Stimulated activated CD8-positive, alpha-beta memory T cell treated with anti-CD3 and anti-CD28 coated beads, Interleukin-7, amount 100 ng/mL, for 4 hours (primary cell): ENCODE measurements around the gene ERCC6.

Source experiments
- DNase-seq, 2 donors: peaks; one replicate each; pipeline ENCODE4 v3.0.0-alpha.2; 2020; ENCODE audit warnings: low read depth in 2 of 2

The ERCC6 gene

GRCh38 chr10:49549640-49550346 is 10.9 kb upstream of the ERCC6 start:
- DNase-seq: no peak

- no peak for DNase-seq
These were observed 4.7 kb upstream of the ERCC6 start for GRCh38 chr10:49543604-49544003.

- no peak for DNase-seq
These were observed 3.4 kb upstream of the ERCC6 start for GRCh38 chr10:49542353-49542752.

GRCh38 chr10:49541762-49542161 is 2.8 kb upstream of the ERCC6 start:
- no peak for DNase-seq

GRCh38 chr10:49540056-49540797 is 1.3 kb upstream of the ERCC6 start:
- no peak for DNase-seq

- DNase-seq: peak in 1 of 2 donors; percentile 0
These were observed 482 bp upstream of the ERCC6 start for GRCh38 chr10:49539320-49539885.

GRCh38 chr10:49534670-49535381 is 4.1 kb downstream of the ERCC6 start:
- DNase-seq: no peak

- no peak for DNase-seq
These were observed 6.5 kb downstream of the ERCC6 start for GRCh38 chr10:49532461-49532860.

- no peak for DNase-seq
These were observed 9.9 kb downstream of the ERCC6 start for GRCh38 chr10:49528977-49529506.

GRCh38 chr10:49527850-49528249 is 11.1 kb downstream of the ERCC6 start:
- no peak for DNase-seq

GRCh38 chr10:49527061-49527460 is 11.9 kb downstream of the ERCC6 start:
- DNase-seq: no peak

GRCh38 chr10:49526619-49527018 is 12.3 kb downstream of the ERCC6 start:
- DNase-seq: no peak

GRCh38 chr10:49524496-49524895 is 14.4 kb downstream of the ERCC6 start:
- no peak for DNase-seq

- DNase-seq: no peak
These were observed 15.6 kb downstream of the ERCC6 start for GRCh38 chr10:49523301-49523700.

- no peak for DNase-seq
These were observed 17.9 kb downstream of the ERCC6 start for GRCh38 chr10:49521062-49521461.

GRCh38 chr10:49520122-49520775 is 18.7 kb downstream of the ERCC6 start:
- DNase-seq: no peak

GRCh38 chr10:49519717-49520116 is 19.2 kb downstream of the ERCC6 start:
- DNase-seq: no peak

GRCh38 chr10:49518982-49519578 is 19.8 kb downstream of the ERCC6 start:
- DNase-seq: no peak

- no peak for DNase-seq
These were observed 20.4 kb downstream of the ERCC6 start for GRCh38 chr10:49518566-49518965.

- DNase-seq: no peak
These were observed 22.5 kb downstream of the ERCC6 start for GRCh38 chr10:49516216-49516970.
